Stimulated activated CD4-positive, alpha-beta T cell treated with anti-CD3 and anti-CD28 coated beads, Interleukin-4, amount 100 ng/mL, for 24 hours (primary cell): Measurements from ENCODE around the gene MAPK10.

ENCODE experiments used
- DNase-seq: peaks from one replicate; pipeline ENCODE4 v3.0.0-alpha.2; 2020

MAPK10 gene

DNA sequence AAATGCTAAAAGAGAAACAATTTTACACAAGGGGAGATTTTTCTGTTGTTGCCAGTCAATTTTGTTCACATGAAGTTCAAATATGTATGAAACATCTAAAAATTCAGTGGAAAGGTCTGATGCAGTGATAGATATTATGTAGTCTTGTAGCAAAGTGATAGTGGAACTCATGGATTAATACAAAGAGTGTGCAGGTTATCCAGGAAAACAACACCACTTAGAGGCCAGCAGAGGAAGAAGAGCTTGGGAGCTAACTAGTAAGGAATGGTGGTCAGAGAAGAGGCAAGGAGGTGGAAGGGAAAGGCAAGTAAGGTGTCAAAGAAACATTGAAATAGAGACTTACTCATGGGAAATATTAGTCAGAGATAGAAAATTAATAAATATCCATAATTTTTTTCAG lies 395.6 kb downstream of the MAPK10 start:
- DNase-seq: no peak

GRCh38 chr4:85963231-85963630 lies 396.6 kb downstream of the MAPK10 start:
- DNase-seq: no peak

DNA sequence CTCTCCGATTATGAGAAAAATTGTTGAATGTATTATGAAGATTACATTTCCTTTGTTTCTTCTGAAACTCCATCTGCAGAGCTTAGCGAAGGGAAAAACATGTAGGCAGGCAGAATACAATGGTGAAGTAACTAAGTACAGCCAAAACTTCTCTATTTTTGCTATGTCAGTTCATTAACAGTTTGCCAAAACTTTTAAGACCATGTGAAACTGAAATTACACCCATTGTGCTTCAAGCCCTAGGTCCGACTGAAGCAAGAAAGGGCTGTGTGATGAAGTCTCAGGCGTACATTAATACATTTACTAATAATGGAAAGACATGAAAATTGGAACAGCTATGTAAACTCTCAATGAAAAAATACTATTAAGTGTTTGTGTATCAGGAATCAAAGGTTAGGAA lies 398.0 kb downstream of the MAPK10 start:
- no peak for DNase-seq

- no peak for DNase-seq
Measured at GRCh38 chr4:85956293-85956945, 403.4 kb downstream of the MAPK10 start.

- no peak for DNase-seq
Measured at GRCh38 chr4:85955620-85956292, 404.1 kb downstream of the MAPK10 start.

- DNase-seq: no peak
Measured at GRCh38 chr4:85953651-85954018, 406.2 kb downstream of the MAPK10 start.

DNA sequence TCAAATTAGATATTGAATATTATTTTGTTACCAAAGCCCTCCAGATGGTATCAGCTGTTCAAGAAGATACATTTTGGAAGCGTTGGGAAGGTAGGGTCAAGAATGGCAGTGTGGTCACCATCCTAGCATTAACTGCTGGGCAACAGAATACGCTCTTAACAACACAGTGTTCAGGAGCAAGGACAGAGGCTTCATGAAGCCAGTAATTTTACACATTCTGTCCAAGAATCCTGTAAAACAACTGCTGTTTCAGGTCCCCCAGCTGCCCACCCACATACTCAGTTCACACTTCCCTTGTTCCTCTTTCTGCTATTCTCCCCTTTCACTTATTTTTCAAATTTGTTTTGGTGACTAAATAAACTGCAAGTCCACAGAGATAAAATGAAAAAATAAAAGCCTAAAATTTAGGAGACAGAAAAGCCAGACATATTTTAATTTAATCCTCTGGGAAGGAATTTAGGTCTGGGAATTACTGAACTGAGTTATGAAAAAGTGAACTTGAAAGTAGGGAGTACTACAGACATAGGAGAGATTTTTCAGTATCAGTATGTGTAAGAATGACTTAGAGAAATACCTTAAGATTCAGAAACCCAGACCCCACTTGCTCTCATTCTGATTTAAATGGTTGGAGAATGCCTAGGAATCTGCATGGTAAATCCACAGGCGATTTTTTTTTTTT lies 406.7 kb downstream of the MAPK10 start:
- DNase-seq: no peak

GRCh38 chr4:85952528-85952927 lies 407.3 kb downstream of the MAPK10 start:
- DNase-seq: no peak

GRCh38 chr4:85951099-85951498 lies 408.8 kb downstream of the MAPK10 start:
- DNase-seq: no peak

GRCh38 chr4:85946821-85947220 lies 413.0 kb downstream of the MAPK10 start:
- no peak for DNase-seq

- no peak for DNase-seq
Measured at GRCh38 chr4:85942107-85942506, 417.7 kb downstream of the MAPK10 start.

DNA sequence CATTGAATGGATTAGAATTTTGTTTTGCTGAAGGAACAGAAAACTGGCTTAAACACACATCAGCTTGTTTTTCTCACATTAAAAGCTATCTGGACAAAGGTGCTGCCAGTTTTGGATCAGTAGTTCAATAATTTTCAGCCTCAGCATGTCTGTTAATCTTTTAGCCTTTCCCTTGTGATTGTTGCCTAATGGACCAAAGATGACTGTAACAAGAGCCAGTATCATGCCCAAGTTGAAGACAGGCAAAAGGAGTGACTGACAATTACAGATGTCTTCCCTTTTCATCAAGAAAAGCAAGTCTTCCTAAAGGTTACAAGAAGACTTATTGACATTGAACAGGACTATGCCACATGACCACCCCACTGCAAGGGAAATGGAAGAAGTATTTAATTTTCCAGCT lies 419.7 kb downstream of the MAPK10 start:
- no peak for DNase-seq
